H1 (cell line): ENCODE results near the gene RNF125. TPM values are rescaled to one million over a fixed set of nuclear protein-coding genes. Genes with fewer than 3 reads are reported as not detected.

Experiments
- GTF2F1 ChIP-seq: IDR thresholded peaks from 2 replicates; pipeline ENCODE4 v1.6.1; 2012; ENCODE audit warnings: low read depth, low read length, improper control_type of control experiment, borderline replicate concordance
- KDM4A ChIP-seq: IDR thresholded peaks from one replicate; pipeline ENCODE4 v1.7.1; 2012; ENCODE audit warnings: low read depth, mild to moderate bottlenecking, moderate library complexity, low read length, inconsistent platforms; ENCODE audit not compliant: severe bottlenecking
- PHF8 ChIP-seq: fragments of 200-600 bp; sonication (generic); conservative IDR thresholded peaks from 2 replicates; pipeline ENCODE4 v1.7.1; 2012; ENCODE audit warnings: low read depth, mild to moderate bottlenecking, inconsistent platforms, low read length, moderate library complexity
- TBP ChIP-seq: IDR thresholded peaks from 2 replicates; pipeline ENCODE4 v1.6.1; 2011; ENCODE audit warnings: low read depth, low read length, improper control_type of control experiment
- polyA plus RNA-seq, 7 experiments: library from polyadenylated mRNA; depleted of rRNA in 3 of 7; stranded (reverse) in 5 of 7; unstranded in 2 of 7; fragments of >200 nt in 5 of 7; fragments of 200-250 nt in 2 of 7; gene quantifications; 1 replicate in 5 of 7; 2 replicates in 1 of 7; 4 replicates in 1 of 7; pipeline versions ENCODE4 v1.2.1 to v1.2.3, GENCODE V29; 2011 to 2013; ENCODE audit warnings: missing spikeins in 2 of 7, mixed read lengths in 2 of 7
- total RNA-seq: library from RNA; stranded (reverse); fragmentation: NEBNext Ultra II Directional; extraction: Animal tissue kit (Norgen Biotek cat#: 25700); gene quantifications from 2 replicates; pipeline ENCODE4 v1.2.1, GENCODE V29; 2021
- TF ChIP-seq, protein P1 (sequence below): IDR thresholded peaks from 2 replicates; pipeline ENCODE4 v1.6.1; 2011; ENCODE audit warnings: low read length, improper control_type of control experiment

Gene RNF125
- total and polyA plus RNA-seq, 2 of the 8 experiments (the other 6 are each of a cell fraction or from before 2014, with no cell fraction given), result 14.3 to 15.2 TPM

GRCh38 chr18:32091724-32092421 lies 73.2 kb downstream of the RNF125 start, which contains the start of gene RNF138 (continued):
- TF ChIP-seq PHF8 (peak; percentile 87), GTF2F1 (no peak), TBP (peak; percentile 87), KDM4A (peak; percentile 54)
- TF ChIP-seq, protein P1, sequence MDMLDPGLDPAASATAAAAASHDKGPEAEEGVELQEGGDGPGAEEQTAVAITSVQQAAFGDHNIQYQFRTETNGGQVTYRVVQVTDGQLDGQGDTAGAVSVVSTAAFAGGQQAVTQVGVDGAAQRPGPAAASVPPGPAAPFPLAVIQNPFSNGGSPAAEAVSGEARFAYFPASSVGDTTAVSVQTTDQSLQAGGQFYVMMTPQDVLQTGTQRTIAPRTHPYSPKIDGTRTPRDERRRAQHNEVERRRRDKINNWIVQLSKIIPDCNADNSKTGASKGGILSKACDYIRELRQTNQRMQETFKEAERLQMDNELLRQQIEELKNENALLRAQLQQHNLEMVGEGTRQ, result no peak
- TF ChIP-seq, all 59 proteins: peak for 15
